ENCODE data around the gene ZNF768. TPM values are rescaled to one million over a fixed set of nuclear protein-coding genes. Genes with fewer than 3 reads are reported as not detected.
A peak's percentile ranks its signal among the peaks of the same experiment; 100 is the strongest.

ZNF768 gene
- 10 to 100 TPM; 36.0 to 71.7 (median 43.3) TPM for total RNA-seq
- 10 to 100 TPM; 51.8 to 75.1 TPM for polyA plus RNA-seq
- long read RNA-seq, donor 1, transcript ZNF768-201 (2 exons, 2,315 nt) = major isoform, 9 of 36 reads
- long read RNA-seq, donor 1, partial matches to known transcripts = 0 of 36 reads
- long read RNA-seq, donor 1, other reads (novel, unspliced or antisense) = 27 of 36 reads
- long read RNA-seq, donor 2, transcript ZNF768-201 (2 exons, 2,315 nt) = major isoform, 8 of 36 reads
- long read RNA-seq, donor 2, partial matches to known transcripts = 0 of 36 reads
- long read RNA-seq, donor 2, other reads (novel, unspliced or antisense) = 28 of 36 reads
- long read RNA-seq, donor 3, partial matches to known transcripts = 0 of 21 reads
- long read RNA-seq, donor 3, other reads (novel, unspliced or antisense) = 17 of 21 reads

- H3K4me3 ChIP-seq = peak within 1 kb of the TSS; percentile 52 to 87 (median 71)
- intact Hi-C loops (cut with DNase I) = loop anchor here in 7 of 10 donors (2.0 to 10.0 kb wide), 10 partner anchors 33 to 129 kb away; partner anchors contain the start of genes SEPHS2 (in 5 of the 7), ZNF688 (in 4 of the 7), DCTPP1 (in 1 of the 7) and FBRS (in 1 of the 7)
- H3K36me3 ChIP-seq = peaks cover 0 to 26% (median under 1%) of the 10 kb centered on the region in 9 donors
- H3K4me1 ChIP-seq = peaks cover 8 to 48% (median 38%) of the 10 kb centered on the region in 9 donors
- H3K9me3 ChIP-seq = no peaks in the 10 kb centered on the region
- no peak for TF ChIP-seq CTCF (IDR thresholded peaks at IDR 0.05)
- DNase-seq (peak in 1 of 2 donors; percentile 48), ATAC-seq (peak; percentile 13 to 67 (median 50))
- peak within 1 kb of the TSS; percentile 94 to 100 (median 99) for H3K27ac ChIP-seq
- H3K27me3 ChIP-seq = no peaks in the 10 kb centered on the region
- WGBS, 2 donors = 1 to 2% methylated on average over 44 to 73 of the region's 73 CpGs
Observed at GRCh38 chr16:30526137-30526822, at the start of gene ZNF768. Gene ZNF768 (minus strand): TSS chr16:30526566. CDS start chr16:30526413, 153 bp downstream.

GRCh38 chr16:30574678-30575077, 48.3 kb upstream of the ZNF768 start:
- no peak overlapping the region for H3K27ac ChIP-seq
- peaks cover 6 to 25% (median 21%) of the 10 kb centered on the region in 9 donors for H3K4me1 ChIP-seq
- no peak for TF ChIP-seq CTCF (IDR thresholded peaks at IDR 0.05)
- no peak overlapping the region for H3K4me3 ChIP-seq
- no peaks in the 10 kb centered on the region for H3K9me3 ChIP-seq
- ATAC-seq = no peak
- DNase-seq = no peak
- H3K27me3 ChIP-seq = no peaks in the 10 kb centered on the region
- whole genome bisulfite sequencing, 2 donors = 76 to 84% methylated on average over 1 of the region's 1 CpG
- intact Hi-C loops (cut with DNase I) = loop anchor here in 6 of 10 donors (5.0 to 10.0 kb wide), 5 partner anchors 42 to 130 kb away; partner anchors contain the start of genes ZNF768 (in 4 of the 6), ZNF747 (in 2 of the 6), PRR14 (in 1 of the 6) and SEPHS2 (in 1 of the 6)
- H3K36me3 ChIP-seq = peaks cover 0 to 41% (median 0%) of the 10 kb centered on the region in 9 donors

GRCh38 chr16:30571445-30572322, 45.3 kb upstream of the ZNF768 start, which contains the start of gene ZNF688:
Gene ZNF688 (minus strand): TSS chr16:30571714. CDS start chr16:30571629, 85 bp downstream.
- peak; percentile 94 to 97 for DNase-seq
- peak in 1 of 9 donors; percentile 8 for TF ChIP-seq CTCF (IDR thresholded peaks at IDR 0.05)
- peak; percentile 88 to 96 (median 94) for ATAC-seq
- Histone ChIP-seq H3K27ac (peak within 1 kb of the TSS; percentile 96 to 99 (median 99)), H3K4me1 (peaks cover 6 to 50% (median 23%) of the 10 kb centered on the region in 9 donors), H3K9me3 (no peaks in the 10 kb centered on the region), H3K4me3 (peak within 1 kb of the TSS; percentile 65 to 90 (median 83)), H3K27me3 (no peaks in the 10 kb centered on the region), H3K36me3 (peaks cover 0 to 21% (median 0%) of the 10 kb centered on the region in 9 donors)
- WGBS, 2 donors = 0 to 1% methylated on average over 67 of the region's 67 CpGs
- intact Hi-C loops (cut with DNase I) = loop anchor here in 7 of 10 donors (1.0 to 10.0 kb wide), 7 partner anchors 14 to 127 kb away; partner anchors contain the start of genes ZNF768 (in 4 of the 7), ZNF785 (in 3 of the 7), ZNF747 (in 2 of the 7) and PRR14 (in 1 of the 7)
